K562 (cell line): Measurements from ENCODE around the gene LRMDA.

Experiments
- CBX3 ChIP-seq, 2 experiments: IDR thresholded peaks; 1 replicate in 1 of 2; 2 replicates in 1 of 2; pipeline ENCODE4 v1.6.1; 2012; ENCODE audit warnings: inconsistent platforms in 2 of 2, low read length in 2 of 2, borderline replicate concordance in 1 of 2, control low read depth in 1 of 2
- CTCF ChIP-seq, 3 experiments: IDR thresholded peaks in 2 of 3; conservative IDR thresholded peaks in 1 of 3; 2 replicates each; pipeline ENCODE4 v1.5.1; 2011 to 2012; ENCODE audit warnings: low read length in 3 of 3, mild to moderate bottlenecking in 3 of 3, control low read depth in 2 of 3, improper control_type of control experiment in 1 of 3, inconsistent platforms in 1 of 3, low read depth in 1 of 3, mixed read lengths in 1 of 3, moderate library complexity in 1 of 3; ENCODE audit not compliant: insufficient read depth in 2 of 3
- CTCFL ChIP-seq: IDR thresholded peaks from 2 replicates; pipeline ENCODE4 v1.6.1; 2011; ENCODE audit warnings: borderline replicate concordance, low read depth, mild to moderate bottlenecking, moderate library complexity, low read length; ENCODE audit not compliant: insufficient read depth, poor library complexity, severe bottlenecking
- EZH2 ChIP-seq: IDR thresholded peaks from 2 replicates; pipeline ENCODE4 v1.6.1; 2012; ENCODE audit warnings: low read depth, mild to moderate bottlenecking, inconsistent platforms, low read length, borderline replicate concordance
- GMEB1 ChIP-seq: fragments of 250-450 bp; sonication (Bioruptor Pico); IDR thresholded peaks from 2 replicates; pipeline ENCODE4 v1.4.0; 2020; ENCODE audit warnings: mild to moderate bottlenecking
- KDM1A ChIP-seq, 2 experiments: fragments of 450-650 bp; IDR thresholded peaks; 2 replicates each; pipeline ENCODE4 v1.6.1; 2016; ENCODE audit warnings: mild to moderate bottlenecking in 2 of 2
- NFIC ChIP-seq: fragments of 450-650 bp; IDR thresholded peaks from 2 replicates; pipeline ENCODE4 v1.6.1; 2017; ENCODE audit warnings: mild to moderate bottlenecking, inconsistent platforms
- POLR2A ChIP-seq: fragments of 450-650 bp; conservative IDR thresholded peaks from 2 replicates; pipeline ENCODE4 v1.6.1; 2016
- REST ChIP-seq, 2 experiments: fragments of 450-650 bp; formaldehyde crosslinking in 1 of 2; IDR thresholded peaks; 2 replicates each; pipeline versions ENCODE4 v1.4.0 to v1.6.1; 2014 to 2020; ENCODE audit warnings: mild to moderate bottlenecking in 2 of 2, borderline replicate concordance in 1 of 2, low read depth in 1 of 2
- SAP30 ChIP-seq: fragments of 200-600 bp; sonication (generic); IDR thresholded peaks from 2 replicates; pipeline ENCODE4 v1.6.1; 2012; ENCODE audit warnings: borderline replicate concordance, low read depth, mild to moderate bottlenecking, moderate library complexity, low read length, control low read depth, inconsistent platforms; ENCODE audit not compliant: insufficient read depth, poor library complexity, severe bottlenecking
- TGIF2 ChIP-seq: sonication (generic); formaldehyde crosslinking; IDR thresholded peaks from 2 replicates; pipeline ENCODE4 v1.8.1; 2022; ENCODE audit warnings: mild to moderate bottlenecking, missing genetic modification reagents, moderate library complexity
- USF2 ChIP-seq: sonication (generic); formaldehyde crosslinking; IDR thresholded peaks from 2 replicates; pipeline ENCODE4 v1.5.0; 2020; ENCODE audit warnings: missing genetic modification reagents
- ZBTB17 ChIP-seq: fragments of 450-650 bp; formaldehyde crosslinking; IDR thresholded peaks from 2 replicates; pipeline ENCODE4 v1.4.0; 2020; ENCODE audit warnings: mild to moderate bottlenecking
- ZNF143 ChIP-seq: sonication (generic); formaldehyde crosslinking; IDR thresholded peaks from 2 replicates; pipeline ENCODE4 v1.9.0; 2022; ENCODE audit warnings: mild to moderate bottlenecking, missing genetic modification reagents

GRCh38 chr10:75403939-75404814, 27.2 kb upstream of the LRMDA start:
- TF ChIP-seq POLR2A (no peak), USF2 (CRISPR knock-in tag) (no peak), ZNF143 (CRISPR knock-in tag) (no peak), CBX3 (IDR thresholded peaks at IDR 0.05; ENCODE audit: borderline replicate concordance in 1 of 2, low read length in 2 of 2) (no peak), NFIC (no peak), REST (IDR thresholded peaks at IDR 0.05; ENCODE audit: borderline replicate concordance) (no peak), REST (CRISPR knock-in tag; IDR thresholded peaks at IDR 0.05; ENCODE audit: low read depth) (no peak), TGIF2 (no peak), GMEB1 (CRISPR knock-in tag) (no peak), SAP30 (no peak), CTCFL (no peak), ZBTB17 (CRISPR knock-in tag) (no peak), EZH2 (no peak), KDM1A (IDR thresholded peaks at IDR 0.05) (no peak), CTCF (IDR thresholded peaks at IDR 0.05 in 2 of 3, conservative IDR thresholded peaks at IDR 0.05 in 1 of 3; ENCODE audit: insufficient read depth in 2 of 3, low read depth in 1 of 3, low read length in 3 of 3) (no peak)
